Measurements from ENCODE around the gene UBE2N. TPM values are rescaled to one million over a fixed set of nuclear protein-coding genes. Genes with fewer than 3 reads are reported as not detected.

Gene UBE2N
- total and polyA plus RNA-seq, 10 of the 15 experiments (the other 5 are each of a cell fraction or from before 2014, with no cell fraction given), result 243 to 945 (median 443) TPM

DNA sequence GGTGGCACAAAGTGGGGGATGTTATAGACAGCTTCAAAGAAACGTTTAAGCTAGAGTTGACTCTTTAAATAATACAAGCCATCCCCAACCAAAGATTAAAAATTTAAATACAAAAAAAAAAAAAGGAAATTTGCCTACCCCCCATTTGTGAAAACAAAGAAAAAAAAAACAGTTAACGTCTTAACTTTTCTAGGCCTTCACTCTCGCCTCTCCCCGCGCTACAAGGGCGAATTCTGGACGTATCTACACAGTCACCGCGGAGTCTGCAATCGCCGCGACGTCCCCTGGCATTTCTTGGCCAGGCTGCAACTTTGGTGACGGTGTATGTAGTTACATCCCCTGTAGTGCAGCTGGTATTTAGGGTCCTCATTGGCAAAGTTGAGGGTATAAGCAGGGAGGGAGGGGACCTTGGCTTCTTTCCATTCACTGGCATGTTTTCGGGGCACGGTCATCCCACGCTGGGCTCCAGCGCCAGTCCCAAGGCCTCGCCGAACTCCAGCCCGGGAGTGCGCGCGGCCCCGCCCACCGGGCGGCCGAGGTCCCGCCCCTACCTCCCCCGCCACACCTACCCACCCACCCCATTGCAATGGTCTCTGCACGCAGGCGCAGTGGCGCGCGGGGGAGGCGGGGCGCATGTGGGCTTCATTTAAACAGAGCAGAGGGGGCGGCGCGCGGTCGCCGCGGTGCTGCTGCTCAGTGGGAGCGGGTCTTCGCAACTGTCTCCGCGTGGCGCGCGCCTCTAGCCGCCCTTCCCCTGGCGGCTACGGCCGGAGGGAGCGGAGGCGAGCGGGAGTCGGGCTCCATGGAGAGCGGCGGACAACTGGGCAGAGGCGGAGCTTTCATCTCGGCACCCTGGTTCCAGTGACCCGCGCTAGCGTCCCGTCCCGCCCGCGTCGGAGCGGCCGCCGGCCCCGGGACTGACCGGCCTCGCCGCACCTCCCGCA, 64.2 kb downstream of the UBE2N start, which contains the start of gene NUDT4 (continued):
- TF ChIP-seq SMAD5 (IDR thresholded peaks at IDR 0.05; ENCODE audit: low read depth), result peak; percentile 66; the same call in 1 of the 2 replicates

DNA sequence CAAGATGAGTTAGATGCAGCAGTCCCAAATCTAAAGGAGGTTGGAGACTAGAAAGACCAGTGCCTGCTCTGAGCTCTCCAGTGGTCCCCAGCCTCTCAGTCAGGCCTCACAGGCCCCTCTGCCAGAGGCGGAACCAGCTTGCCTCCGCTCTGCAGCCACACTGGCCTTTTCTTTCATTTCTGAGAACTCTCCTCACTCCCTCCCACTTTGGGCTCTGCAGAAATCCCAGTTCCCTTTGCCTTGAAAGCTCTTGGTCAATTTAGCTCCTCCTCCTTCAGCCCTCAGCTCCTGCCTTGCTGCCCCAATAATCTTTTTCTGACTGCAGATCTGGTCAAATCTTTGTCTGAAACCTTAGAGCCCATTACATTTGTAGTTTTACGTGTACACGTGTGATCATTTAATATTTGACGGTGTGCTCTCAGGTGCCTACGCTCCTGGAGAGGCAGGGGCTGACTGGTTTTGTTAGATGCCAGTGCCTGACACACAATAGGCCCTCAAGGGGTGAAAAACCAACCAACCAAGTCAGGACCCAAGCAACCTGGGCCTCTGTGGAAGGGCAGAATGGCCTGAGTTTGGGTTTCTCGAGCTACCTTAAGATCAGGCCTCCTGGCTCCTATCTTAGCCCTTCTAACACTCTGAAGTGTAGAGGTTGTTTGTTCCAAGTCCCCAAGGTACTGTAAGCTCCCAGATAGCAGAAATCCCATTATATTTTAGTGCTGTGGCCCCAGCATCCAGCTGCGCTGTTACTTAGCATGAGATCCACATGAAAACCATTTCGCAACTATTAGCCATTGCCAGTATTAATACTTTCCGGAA, 65.1 kb downstream of the UBE2N start:
- H2AFZ ChIP-seq (ENCODE audit: control insufficient read depth, low read depth, low read length), result peak overlapping the region; percentile 43
- intact Hi-C loops (cut with micrococcal nuclease; ENCODE audit: unreplicated experiment), result loop anchor here (5.0 kb wide), 1 partner anchor 449 kb away; the partner anchor contains the start of gene EEA1
- SMC1A ChIA-PET (ENCODE audit: uncharacterized antibody, unreplicated experiment), result interaction anchor here (0.7 to 2.7 kb wide), 27 partner anchors 9 to 725 kb away, joined by 3 to 18 read pairs (median 5); no protein-coding TSS in a partner anchor
- CTCF ChIA-PET, result interaction anchor here (0.6 to 4.6 kb wide), 19 partner anchors 8 to 729 kb away, joined by 3 to 22 read pairs (median 4); partner anchors contain the start of gene EEA1
- no peaks in the 10 kb centered on the region for H3K27me3 ChIP-seq (replicated peaks in 1 of 2; ENCODE audit: control insufficient read depth in 2 of 2, insufficient read depth in 2 of 2, low read length in 1 of 2)
- peak overlapping the region; percentile 53 for H3K27ac ChIP-seq (ENCODE audit: control insufficient read depth, insufficient read depth)
- FAIRE-seq, result no peak
- peak overlapping the region; percentile 69 for H3K4me3 ChIP-seq
- H4K20me1 ChIP-seq (ENCODE audit: control insufficient read depth, insufficient read depth), result peaks cover 4% of the 10 kb centered on the region; the same call in 1 of the 2 replicates
- H3K4me1 ChIP-seq (ENCODE audit: control insufficient read depth, insufficient read depth, low read length), result peaks cover 14% of the 10 kb centered on the region
- POLR2A ChIA-PET, result interaction anchor here (0.5 to 2.7 kb wide), 17 partner anchors 10 to 866 kb away, joined by 3 to 28 read pairs (median 4); no protein-coding TSS in a partner anchor
- no TSS peak for BruUV-seq (replicated peaks)
- peak overlapping the region; percentile 100 for H3K4me2 ChIP-seq (ENCODE audit: control insufficient read depth, insufficient read depth)
- 0 out of 4 replicates have a peak, but pooled peaks cover 0 to 3% of the 10 kb centered on the region in 2 experiments for H3K36me3 ChIP-seq (ENCODE audit: control insufficient read depth in 2 of 2, insufficient read depth in 2 of 2, low read length in 1 of 2)
- RAD21 ChIA-PET (ENCODE audit: unreplicated experiment), result interaction anchor here (0.5 to 5.4 kb wide), 21 partner anchors 9 to 389 kb away, joined by 3 to 44 read pairs (median 5); no protein-coding TSS in a partner anchor
- ATAC-seq, result peak; percentile 4
- peaks cover 54% of the 10 kb centered on the region for H3K79me2 ChIP-seq (ENCODE audit: control insufficient read depth, insufficient read depth, low read length)
- peak overlapping the region; percentile 78 for H3K9ac ChIP-seq (ENCODE audit: control insufficient read depth, insufficient read depth, low read length)
- no peak for DNase-seq (ENCODE audit: low read depth, low spot score)
- no peaks in the 10 kb centered on the region for H3K9me3 ChIP-seq (replicated peaks; ENCODE audit: control insufficient read depth, insufficient read depth, low read length)
- WGBS (ENCODE audit: insufficient coverage, insufficient replicate concordance, low lambda C conversion rate, missing lambda C conversion rate), result 98% methylated on average over 10 of the region's 10 CpGs
- in situ Hi-C loops (cut with MboI), result no loop called here
- TF ChIP-seq TCF12 (IDR thresholded peaks at IDR 0.05; ENCODE audit: low read depth, low read length) (no peak), MTA3 (IDR thresholded peaks at IDR 0.05; ENCODE audit: borderline replicate concordance, low read length) (no peak), MEF2B (IDR thresholded peaks at IDR 0.05; ENCODE audit: partially characterized antibody, poor library complexity, severe bottlenecking) (no peak), SPI1 (IDR thresholded peaks at IDR 0.05; ENCODE audit: borderline replicate concordance, insufficient read depth, low read depth, low read length) (peak; percentile 81; the same call in 1 of the 2 replicates), IRF4 (IDR thresholded peaks at IDR 0.05; ENCODE audit: low read depth, low read length) (no peak), MYC (IDR thresholded peaks at IDR 0.05; ENCODE audit: insufficient read depth, insufficient read length, insufficient replicate concordance, low read length, severe bottlenecking) (no peak), SIN3A (IDR thresholded peaks at IDR 0.05; ENCODE audit: low read depth, low read length) (0 out of 2 replicates have a peak, but pooled peaks have one; percentile 41), MYB (IDR thresholded peaks at IDR 0.05; ENCODE audit: borderline replicate concordance, low read depth, low read length) (no peak), SMAD1 (IDR thresholded peaks at IDR 0.05; ENCODE audit: low read depth, partially characterized antibody) (no peak), MXI1 (IDR thresholded peaks at IDR 0.05; ENCODE audit: low read depth, low read length) (0 out of 2 replicates have a peak, but pooled peaks have one; percentile 19), KLF5 (IDR thresholded peaks at IDR 0.05; ENCODE audit: partially characterized antibody) (no peak), CREB1 (IDR thresholded peaks at IDR 0.05; ENCODE audit: low read depth) (no peak), STAT1 (conservative IDR thresholded peaks at IDR 0.05) (no peak), SRF (IDR thresholded peaks at IDR 0.05; ENCODE audit: low read depth in 2 of 2, low read length in 2 of 2) (no peak)
- TF ChIP-seq, protein P1, sequence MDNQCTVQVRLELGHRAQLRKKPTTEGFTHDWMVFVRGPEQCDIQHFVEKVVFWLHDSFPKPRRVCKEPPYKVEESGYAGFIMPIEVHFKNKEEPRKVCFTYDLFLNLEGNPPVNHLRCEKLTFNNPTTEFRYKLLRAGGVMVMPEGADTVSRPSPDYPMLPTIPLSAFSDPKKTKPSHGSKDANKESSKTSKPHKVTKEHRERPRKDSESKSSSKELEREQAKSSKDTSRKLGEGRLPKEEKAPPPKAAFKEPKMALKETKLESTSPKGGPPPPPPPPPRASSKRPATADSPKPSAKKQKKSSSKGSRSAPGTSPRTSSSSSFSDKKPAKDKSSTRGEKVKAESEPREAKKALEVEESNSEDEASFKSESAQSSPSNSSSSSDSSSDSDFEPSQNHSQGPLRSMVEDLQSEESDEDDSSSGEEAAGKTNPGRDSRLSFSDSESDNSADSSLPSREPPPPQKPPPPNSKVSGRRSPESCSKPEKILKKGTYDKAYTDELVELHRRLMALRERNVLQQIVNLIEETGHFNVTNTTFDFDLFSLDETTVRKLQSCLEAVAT (IDR thresholded peaks at IDR 0.05), result peak; percentile 93
- TF ChIP-seq, protein P2, sequence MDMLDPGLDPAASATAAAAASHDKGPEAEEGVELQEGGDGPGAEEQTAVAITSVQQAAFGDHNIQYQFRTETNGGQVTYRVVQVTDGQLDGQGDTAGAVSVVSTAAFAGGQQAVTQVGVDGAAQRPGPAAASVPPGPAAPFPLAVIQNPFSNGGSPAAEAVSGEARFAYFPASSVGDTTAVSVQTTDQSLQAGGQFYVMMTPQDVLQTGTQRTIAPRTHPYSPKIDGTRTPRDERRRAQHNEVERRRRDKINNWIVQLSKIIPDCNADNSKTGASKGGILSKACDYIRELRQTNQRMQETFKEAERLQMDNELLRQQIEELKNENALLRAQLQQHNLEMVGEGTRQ (IDR thresholded peaks at IDR 0.05; ENCODE audit: borderline replicate concordance, low read depth, low read length), result no peak
